GM19193 (cell line): ENCODE results near the gene F5.

Experiments used
- POLR2A ChIP-seq: IDR thresholded peaks from 4 replicates; pipeline ENCODE4 v1.6.1; 2011; ENCODE audit not compliant: insufficient read depth, insufficient read length; ENCODE audit errors: extremely low read depth

The F5 gene

DNA sequence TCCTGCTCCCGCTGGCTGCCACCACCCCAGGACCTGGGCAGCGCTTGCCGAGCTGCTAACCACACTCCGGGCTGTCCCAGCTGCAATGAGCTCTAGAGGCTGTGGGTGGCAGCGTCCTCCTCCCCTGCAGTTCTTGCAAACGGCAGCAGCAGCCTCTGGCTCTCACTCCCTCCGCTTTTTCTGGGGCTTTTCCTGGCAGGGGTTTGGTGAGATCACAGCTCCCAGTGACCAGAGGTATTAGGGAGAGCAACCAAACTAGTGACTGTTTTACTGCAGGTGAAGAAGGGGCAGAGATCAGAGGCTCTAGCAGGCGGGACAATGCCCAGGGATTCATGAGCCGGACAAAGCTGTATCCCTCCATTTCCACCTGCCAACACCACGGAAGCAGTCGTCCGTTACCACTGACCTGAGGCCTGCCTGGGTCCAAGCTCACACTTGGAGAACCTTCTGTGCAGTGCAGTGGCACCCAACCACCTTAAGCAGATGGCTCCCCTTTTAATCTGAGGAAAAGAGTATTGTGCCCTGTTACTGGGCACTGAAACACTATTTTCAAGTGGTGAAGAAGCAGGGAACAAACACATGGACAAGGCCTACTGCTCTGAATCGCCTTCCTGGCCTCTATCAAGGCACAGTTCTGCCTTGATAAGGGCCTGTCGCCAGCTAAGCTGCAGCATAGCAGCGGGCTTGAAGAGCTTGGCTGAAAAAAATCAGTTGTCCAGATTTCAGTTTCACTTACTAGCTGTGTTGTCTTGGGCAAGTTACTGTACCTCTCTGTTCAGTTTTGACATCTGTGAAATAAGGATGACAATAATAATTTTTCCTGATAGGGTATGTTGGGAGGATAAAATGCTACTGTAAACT, at the start of gene F5:
Gene F5, minus strand, starts transcription at position 87 of the 861 bp plus-strand sequence. CDS start 95 bp downstream, outside the sequence.
- TF ChIP-seq POLR2A: no peak

DNA sequence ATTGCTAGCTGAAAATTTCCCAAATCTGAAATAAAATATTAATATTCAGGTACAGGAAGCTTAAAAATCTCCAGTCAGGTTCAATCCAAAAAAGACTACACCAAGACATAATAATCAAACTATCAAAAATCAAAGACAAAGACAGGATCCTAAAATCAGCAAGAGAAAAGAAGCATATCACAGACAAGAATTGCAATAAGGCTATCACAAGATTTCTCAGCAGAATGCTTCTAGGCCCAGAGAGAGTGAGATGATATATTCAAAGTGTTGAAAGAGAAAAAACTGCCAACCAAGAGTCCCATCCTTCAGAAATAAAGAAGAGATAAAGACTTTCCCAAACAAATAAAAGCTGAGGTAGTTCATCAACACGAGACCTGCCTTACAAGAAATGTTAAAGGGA, 48.6 kb upstream of the F5 start:
- no peak for TF ChIP-seq POLR2A

GRCh38 chr1:169634145-169634544, 47.9 kb upstream of the F5 start:
- TF ChIP-seq POLR2A: no peak

GRCh38 chr1:169631249-169631648, 45.0 kb upstream of the F5 start:
- no peak for TF ChIP-seq POLR2A

- TF ChIP-seq POLR2A: no peak
Measured at GRCh38 chr1:169630006-169630405, 43.7 kb upstream of the F5 start, which contains the start of gene SELP. TSS of gene SELP (minus strand) at chr1:169630124. CDS start at chr1:169630074, 50 bp downstream.

GRCh38 chr1:169624912-169625311, 38.6 kb upstream of the F5 start:
- no peak for TF ChIP-seq POLR2A

DNA sequence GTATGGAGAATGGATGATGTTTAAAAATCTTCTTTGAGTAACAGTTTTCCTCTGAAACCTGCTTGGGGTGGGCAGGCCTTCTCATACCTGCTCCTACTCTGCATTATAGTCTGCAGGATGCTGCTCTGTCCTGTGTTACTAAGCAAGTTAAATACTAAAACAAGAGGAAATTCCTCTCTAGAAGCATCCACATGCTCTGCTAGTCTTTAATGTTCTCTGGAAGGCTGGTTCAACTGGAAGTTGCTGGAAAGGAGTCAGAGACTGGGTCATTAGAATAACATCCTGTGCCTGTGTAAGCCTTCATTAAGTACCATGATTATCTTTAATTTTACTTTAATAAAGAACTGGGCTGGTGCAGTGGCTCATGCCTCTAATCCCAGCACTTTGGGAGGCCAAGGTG, 37.8 kb upstream of the F5 start:
- no peak for TF ChIP-seq POLR2A

GRCh38 chr1:169623132-169623926, 37.0 kb upstream of the F5 start:
- no peak for TF ChIP-seq POLR2A

DNA sequence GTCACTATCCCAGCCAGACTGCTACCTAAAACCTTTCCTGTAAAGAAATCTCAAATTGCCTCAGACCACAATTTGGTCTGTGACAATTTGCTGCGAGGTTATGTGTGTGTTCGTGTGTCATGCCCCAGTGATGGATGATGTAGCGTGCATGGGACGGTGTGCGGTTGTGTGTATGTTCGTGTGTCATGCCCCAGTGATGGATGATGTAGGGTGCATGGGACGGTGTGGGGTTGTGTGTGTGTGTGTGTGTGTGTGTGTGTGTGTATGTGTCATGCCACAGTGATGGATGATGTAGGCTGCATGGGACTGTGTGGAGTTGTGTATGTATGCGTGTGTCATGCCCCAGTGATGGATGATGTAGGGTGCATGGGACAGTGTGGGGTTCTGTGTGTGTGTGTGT, 34.3 kb upstream of the F5 start:
- TF ChIP-seq POLR2A: no peak

GRCh38 chr1:169618367-169618766, 32.1 kb upstream of the F5 start:
- no peak for TF ChIP-seq POLR2A

DNA sequence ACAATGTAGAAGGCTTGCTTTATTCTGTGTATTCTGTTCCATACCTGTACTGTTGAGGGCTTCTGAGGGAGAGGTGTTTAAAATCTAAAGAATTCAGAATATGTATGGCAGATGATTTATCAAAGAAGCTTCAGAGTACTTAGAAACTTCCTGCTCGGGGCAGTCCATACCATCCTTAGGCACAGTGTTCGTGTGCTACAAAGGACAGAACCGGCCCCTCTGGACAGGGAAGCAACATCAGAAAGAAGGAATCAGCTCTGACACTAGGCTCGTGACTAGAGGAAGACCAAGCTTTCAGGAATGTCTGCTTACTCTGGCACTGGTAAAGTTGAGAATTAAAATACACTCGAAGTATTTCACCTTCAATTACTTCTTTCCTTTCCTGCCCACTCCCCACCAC, 29.5 kb upstream of the F5 start:
- TF ChIP-seq POLR2A: no peak

DNA sequence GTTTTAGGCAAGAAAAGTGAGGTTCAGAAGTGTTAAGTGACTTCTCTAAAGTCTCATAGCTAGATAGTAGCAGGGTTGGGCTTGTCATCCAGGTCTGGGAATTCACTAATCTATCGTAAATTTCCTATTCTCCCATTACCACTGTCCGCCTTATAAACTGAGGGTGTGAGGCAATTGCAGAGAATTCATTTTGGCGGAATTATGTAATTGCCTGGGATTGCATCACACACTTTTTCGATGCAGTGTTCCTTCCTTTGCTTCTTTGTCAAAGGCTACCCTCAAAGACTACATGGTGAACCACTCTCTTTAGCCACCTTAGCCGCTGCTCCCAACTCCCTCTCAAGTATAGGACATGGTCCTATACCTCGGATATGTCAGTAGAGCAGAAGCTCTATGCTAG, 24.6 kb upstream of the F5 start:
- no peak for TF ChIP-seq POLR2A

DNA sequence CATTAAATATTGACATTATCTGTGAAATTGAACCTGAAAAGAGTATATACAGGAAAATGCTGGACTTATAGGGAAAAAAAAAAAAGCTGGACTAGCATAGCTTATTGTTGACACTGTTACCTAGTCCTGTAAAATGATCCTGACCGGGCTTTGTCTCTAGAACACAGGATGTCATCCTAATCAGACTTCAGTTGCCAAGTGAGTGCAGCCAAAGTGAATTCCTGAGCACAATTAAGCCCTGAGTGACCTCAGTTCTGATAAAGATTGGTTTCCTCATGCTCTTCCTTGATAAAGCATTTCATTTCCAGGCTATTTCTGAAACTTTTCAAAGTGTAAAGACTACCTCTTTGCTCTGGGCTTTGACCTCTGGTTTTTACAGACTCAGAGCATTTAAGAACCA, 23.8 kb upstream of the F5 start:
- TF ChIP-seq POLR2A: no peak

DNA sequence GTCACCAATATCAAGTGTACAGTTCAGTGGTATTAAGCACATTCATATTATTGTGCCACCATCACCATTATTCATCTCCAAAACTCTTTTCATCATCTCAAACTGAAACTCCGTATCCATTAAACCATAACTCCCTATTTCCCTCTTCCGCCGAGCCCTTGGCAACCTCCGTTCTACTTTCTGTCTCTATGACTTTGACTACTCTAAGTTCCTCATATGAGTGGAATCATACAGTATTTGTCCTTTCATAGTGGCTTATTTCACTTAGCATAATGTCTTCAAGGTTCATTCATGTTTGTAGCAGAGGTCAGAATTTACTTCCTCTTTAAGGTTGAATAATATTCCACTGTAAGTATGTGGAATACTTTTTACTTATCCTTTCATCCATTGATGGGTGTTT, 21.9 kb upstream of the F5 start:
- TF ChIP-seq POLR2A: no peak

DNA sequence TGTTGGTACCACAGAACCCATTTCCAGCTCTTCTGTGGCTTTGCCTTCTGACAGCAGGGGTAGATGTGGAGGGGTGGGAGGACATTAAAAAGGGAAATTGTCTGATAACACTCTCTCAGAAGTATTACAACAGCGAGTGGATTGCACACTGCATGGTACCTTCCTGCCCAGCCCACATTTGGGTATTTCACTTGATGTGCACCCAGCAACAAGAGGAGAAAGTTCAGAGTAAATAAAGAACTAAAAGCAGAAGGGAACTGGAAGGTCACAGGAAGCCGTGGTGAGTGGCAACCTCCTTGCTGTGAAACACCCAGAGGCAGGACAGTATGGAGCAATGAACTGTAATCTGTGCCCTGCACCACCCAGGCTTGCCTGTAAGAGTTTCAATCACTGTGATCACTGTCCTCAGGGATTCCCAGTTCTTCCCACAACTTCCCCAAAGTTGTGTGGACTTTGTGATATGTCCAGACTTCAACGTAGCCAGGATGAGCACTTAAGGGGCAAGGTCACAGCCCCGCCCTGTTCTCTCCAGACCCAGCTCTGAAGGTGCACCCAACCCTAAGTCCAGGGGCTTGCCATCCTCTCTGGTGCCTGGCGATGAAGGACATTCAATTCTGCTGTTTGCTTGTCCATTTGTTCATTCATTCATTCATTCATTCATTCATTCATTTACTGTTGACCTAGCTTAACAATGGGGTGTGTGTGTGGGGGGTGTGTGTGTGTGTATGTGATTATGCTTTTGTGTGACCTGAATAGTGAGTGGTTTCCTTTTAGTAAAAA, 18.7 kb upstream of the F5 start:
- no peak for TF ChIP-seq POLR2A
